ENCODE data around the gene ZFYVE26.

ZFYVE26 gene

DNA sequence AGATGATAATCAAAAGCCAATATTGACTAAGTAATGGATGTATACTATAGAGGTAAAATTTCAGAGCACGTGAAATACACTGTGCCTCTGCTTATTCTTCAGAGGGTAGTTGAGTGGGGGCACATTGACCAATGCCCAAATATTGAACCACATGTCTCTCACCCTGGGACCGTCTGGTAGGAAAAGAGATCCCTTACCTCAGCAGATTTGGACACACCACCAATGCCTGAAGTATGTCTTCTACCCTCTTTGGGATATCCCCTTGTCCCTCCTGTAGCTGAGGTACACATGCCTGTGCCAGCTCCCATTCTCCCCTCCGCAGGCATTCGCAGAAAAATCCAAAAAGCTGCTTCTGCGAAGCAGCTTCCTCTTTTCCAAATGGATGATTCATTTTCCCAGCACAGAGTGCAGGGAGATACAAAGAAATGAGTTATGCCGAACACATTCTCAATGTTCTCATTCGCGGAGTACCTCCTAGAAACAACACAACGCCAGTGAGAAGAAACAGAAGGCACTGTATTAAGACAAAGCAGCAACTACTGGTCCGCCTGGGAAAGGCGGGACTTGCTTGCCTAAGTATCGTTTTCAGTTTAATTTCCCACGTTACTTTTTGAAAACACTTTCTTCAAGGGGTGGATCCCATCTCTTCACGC is 691 bp downstream of the ZFYVE26 start:
- DNase-seq: peak; percentile 4

DNA sequence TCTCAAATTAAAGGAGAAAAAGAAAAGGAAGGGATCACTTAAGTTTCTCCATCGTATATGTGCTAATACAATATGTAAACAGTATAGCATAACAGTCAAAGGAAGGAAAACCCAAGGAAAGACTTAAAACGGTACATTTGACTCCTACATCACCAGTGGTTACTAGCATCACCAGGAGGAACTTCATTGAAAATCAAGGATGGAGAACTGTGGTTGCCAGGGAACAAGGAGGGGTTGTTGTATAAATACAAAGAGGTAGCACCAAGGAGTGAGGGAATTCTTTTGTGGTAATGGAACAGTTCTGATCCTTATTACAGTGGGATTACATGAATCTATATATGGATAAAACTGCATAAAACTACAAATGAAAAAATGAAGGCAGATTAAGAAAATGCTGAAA is 1.6 kb downstream of the ZFYVE26 start:
- DNase-seq: no peak

- no peak for DNase-seq
Observed at GRCh38 chr14:67806246-67806645, 10.1 kb downstream of the ZFYVE26 start.

DNA sequence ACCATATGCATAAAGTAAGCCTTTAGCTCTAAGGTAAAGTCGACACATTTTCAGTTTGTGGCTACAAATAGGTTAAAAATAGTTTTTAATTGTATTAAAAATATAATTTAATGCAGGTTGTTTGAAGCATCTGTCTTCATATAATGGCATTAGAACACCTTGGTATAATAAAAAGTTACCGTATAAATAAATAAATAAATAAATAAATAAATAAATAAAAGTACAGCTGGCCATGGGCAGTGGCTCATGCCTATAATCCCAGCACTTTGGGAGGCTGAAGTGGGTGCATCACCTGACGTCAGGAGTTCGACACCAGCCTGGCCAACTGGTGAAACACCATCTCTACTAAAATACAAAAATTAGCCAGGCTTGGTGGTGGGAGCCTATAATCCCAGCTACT is 15.6 kb downstream of the ZFYVE26 start:
- DNase-seq: no peak

DNA sequence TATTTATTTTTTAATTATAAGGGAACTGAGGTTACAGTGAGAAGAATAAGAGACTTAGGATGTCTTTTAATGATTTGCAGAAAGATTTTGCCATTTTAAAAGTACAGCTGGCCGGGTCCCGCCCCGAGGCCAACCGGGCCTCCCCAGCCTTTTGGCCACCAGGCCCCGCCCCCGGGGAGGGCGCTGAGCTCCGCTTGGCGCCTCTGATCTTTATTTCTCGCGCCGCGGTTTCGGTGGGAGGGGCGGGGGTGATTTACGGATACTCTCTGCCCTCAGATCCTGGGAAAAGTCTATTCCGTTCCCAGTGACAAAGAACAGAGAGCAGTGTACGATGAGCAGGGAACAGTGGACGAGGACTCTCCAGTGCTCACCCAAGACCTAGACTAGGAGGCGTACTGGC is 17.7 kb downstream of the ZFYVE26 start:
- no peak for DNase-seq

- DNase-seq: no peak
Observed at GRCh38 chr14:67787673-67788072, 28.7 kb downstream of the ZFYVE26 start.

DNA sequence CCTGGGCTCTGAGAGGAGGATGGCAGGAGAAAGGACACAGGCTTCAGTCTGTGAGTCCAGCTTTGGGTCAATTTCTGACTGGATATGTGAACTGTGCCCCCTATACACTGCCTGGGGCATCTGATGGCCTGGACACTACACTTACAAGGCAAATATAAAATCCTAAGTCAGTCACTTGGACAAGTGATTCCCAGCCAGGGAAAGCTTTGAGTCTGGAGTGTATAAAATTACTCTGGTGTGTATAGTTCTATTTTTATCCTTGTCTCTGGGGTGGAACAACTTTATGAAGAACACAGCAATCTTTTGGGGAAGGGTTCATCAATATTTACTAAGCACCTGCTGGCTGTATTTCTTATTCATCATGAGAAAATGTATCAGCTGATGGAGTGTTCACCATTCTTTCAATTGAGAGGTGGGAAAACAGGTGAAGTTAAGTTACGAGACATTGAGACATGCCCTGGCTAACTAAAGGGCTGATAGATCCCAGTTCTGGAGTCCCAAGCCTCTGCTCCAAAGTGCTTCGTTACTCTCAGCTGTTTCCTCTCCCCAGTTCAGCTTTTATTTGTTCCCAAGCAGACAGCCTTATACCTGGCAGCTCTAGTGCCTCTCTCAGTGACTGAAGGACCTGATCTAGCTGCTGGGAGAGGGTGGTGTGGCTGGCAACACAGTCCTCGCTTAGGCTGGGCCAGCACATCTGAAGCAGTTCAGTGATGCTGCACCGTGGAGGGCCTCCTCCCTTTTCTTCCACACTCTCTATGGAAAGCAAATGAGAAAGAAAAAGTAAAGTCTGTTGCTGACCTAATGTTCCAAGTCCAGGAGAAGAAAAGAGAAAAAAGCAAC is 30.9 kb downstream of the ZFYVE26 start:
- DNase-seq: no peak

DNA sequence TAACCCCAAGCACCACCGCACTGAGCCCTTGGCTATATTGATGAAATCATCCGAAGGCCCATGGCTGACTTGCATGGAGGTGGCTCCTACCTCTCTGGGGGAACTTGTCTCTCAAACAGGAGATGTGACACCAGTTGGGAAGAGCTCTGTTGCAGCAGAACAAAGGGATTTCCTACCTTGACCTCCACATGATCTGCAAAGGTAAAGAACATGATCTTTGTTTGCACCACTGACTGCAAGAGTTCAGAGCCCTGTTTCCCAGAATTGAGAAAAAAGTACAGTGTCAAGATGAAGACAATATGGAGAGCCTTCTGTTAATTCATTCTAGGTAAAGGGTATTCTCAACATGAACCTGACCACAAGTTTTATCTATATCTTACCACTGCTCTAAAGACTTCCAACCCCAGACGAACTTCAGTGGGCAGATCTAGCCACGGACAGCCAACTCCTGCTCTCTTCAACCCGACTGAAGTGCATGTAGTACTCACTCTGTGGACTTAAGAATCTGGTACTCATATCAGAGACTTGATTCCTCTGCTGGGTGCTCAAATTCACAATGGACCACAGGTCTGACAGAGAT is 32.1 kb downstream of the ZFYVE26 start:
- DNase-seq: no peak

DNA sequence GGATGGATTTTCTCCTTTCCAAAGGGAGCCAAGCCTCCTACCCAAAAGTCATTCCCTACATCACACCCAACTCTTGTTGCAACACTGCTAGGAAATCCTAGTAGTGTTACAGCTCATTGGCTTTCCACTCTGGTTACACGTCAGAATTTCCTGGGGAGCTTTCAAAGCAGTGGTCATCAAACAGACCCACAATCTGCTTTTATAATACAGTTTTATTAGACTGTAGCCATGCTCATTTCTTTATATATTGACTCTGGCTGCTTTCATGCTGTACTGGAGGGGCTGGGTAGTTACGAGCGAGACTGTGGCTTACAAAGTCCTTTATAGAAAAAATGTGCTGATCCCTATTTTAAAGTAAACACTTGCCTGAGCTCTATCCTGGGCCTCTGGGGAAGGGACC is 34.3 kb downstream of the ZFYVE26 start:
- DNase-seq: no peak

- DNase-seq: no peak
Observed at GRCh38 chr14:67778792-67779191, 37.6 kb downstream of the ZFYVE26 start.

DNA sequence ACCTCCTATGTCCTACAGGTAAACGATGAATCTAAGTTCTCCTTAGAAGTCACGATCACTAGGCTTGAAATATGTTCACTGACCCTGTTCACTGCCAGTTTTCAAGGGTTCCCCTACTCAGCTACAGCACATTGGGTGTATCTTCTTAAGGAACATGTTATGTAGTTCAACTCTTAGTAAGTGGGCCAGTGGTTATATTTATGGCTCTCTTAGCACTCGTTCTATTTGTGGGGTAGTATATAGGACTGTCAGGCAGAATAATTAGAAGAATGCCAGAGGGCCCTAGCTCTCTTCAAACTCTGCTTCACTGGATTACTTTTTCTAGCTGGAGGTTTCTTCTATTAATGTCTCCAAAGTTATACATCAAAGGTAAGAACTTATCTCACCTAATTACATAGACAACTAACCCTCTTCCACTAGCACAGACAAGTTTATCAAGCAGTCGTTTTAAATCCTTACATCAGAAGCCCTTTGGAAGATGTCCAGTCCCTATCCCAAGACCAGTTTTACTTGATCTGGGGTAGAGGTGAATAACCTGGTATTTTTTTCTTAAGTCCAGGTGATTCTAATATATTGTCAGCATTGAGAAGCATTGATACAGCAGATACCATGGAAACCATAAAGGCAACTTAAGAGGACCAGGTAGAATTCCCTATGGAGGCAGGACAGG is 39.6 kb downstream of the ZFYVE26 start:
- no peak for DNase-seq

DNA sequence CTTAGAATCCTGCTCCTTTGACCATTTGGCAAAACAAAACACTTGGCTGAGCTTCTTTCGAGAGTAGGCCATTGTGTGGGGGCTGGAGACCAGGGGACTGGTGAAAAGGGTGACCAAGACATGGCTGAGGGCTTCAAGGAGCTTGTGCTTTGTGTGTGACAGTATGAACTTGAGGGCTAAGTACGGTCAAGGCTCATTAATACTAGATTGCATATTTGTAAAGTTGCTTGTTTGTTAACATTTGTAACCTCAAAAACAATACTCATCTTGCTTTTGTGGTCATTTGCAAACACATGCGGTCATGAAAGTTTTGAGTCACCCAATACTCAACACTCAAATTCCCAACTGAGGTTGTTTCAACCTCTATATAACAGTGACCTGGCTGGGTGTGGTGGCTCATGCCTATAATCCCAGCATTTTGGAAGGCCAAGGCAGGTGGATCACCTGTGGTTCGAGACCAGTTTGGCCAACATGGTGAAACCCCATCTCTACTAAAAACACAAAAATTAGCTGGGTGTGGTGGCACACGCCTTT is 42.5 kb downstream of the ZFYVE26 start:
- no peak for DNase-seq

- no peak for DNase-seq
Observed at GRCh38 chr14:67768219-67768618, 48.2 kb downstream of the ZFYVE26 start.

DNA sequence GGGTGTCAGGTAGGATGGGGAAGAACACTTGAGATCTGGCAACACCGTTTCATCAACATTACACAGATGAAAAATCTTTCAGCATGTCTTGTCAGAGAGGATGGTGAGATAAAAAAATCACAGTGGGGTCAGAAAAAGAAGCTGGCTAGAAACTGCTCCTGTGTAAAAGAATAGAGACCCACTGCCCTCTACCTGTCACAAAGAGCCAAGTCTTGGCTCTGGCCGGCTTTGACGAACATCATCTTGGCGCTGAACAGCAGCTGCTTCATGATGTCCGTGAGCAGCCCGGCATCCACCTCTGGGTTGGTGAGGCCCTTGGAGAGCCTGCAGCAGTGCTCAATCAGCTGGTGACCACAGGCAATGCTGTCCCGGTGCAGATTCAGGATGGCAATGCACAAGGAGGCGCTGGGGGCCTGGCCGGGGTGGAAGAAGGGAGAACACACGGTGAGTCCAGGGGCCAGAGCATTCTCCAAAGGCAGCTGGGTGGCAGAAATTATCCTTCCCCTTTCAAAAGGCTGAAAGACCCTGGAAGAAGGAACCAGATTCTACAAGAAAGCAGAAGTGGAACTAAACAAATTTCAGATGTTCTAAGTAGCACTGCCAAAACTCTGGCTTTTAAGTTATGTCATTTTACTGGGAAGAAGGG is 50.2 kb downstream of the ZFYVE26 start:
- no peak for DNase-seq

GRCh38 chr14:67765192-67765834 is 51.1 kb downstream of the ZFYVE26 start:
- no peak for DNase-seq

DNA sequence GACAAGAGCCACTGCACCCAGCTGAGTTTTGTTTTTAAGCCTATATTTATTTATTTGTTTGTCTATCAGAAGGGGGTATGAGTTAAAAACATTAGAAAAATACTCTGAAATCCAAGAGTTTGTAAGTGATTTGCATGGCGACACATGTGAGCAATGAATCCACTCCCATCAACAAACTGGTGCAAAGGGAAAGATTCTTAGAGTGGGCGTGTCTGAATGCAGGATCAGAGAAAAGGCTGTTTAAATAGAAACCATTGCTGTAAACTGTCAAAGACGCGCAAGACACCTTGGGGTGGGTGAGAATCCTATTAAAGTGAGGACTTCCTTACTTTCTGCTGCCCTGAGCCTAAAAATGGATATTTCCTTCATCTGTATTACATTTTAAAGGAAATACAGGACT is 51.9 kb downstream of the ZFYVE26 start:
- no peak for DNase-seq

GRCh38 chr14:67763158-67763822 is 53.1 kb downstream of the ZFYVE26 start:
- no peak for DNase-seq

- DNase-seq: no peak
Observed at GRCh38 chr14:67762051-67762450, 54.3 kb downstream of the ZFYVE26 start.

- no peak for DNase-seq
Observed at GRCh38 chr14:67759916-67760315, 56.5 kb downstream of the ZFYVE26 start.

DNA sequence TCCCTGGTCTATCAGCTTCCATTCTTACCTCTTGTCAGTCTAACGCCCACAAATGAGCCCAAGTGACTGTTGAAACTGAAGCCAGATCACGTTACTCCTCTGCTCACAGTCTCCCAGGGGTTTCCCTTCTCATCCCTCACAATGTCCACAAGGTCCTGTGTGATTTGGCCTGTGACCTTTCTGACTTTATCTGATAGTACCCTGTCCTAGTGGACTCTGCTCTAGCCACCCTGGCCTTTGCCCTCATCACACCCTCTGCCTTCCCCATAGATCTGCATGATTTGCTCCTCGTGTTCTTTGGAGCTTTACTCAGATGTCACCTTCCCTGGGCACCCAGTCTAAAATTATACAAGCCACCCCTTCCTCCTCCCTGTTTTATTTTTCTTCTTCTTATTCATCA is 59.2 kb downstream of the ZFYVE26 start:
- DNase-seq: no peak

DNA sequence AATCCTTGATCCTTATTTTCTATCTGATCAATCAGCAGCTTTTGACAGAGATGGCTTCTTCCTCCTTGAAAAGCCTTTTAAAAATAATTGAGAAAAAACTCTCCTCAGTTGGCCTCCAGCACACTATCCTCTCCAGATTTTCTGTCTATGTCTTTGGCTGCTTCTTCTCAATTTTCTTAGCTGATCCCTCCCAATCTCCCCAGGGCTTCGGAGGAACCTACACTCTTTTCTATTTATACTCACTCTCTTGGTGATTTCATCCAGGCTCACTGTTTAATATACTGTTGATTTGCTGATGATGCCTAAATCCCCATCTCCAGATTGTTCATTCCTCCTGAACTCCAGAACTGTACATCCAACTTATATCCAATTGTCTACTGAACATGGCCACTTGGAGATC is 59.9 kb downstream of the ZFYVE26 start:
- no peak for DNase-seq
